ENCODE measurements around the gene TBCA.

The TBCA gene

GRCh38 chr5:77698920-77699319 lies 77.2 kb downstream of the TBCA start:
- no peak overlapping the region for H3K27ac Mint-ChIP-seq

GRCh38 chr5:77697692-77698091 lies 78.4 kb downstream of the TBCA start:
- Mint-ChIP-seq H3K4me3 (no peak overlapping the region), H3K36me3 (ENCODE audit: low read depth) (peaks cover 69% of the 10 kb centered on the region), H3K4me1 (no peaks in the 10 kb centered on the region), H3K9me3 (peaks cover 11% of the 10 kb centered on the region), H3K27ac (no peak overlapping the region), H3K27me3 (ENCODE audit: low read depth) (no peaks in the 10 kb centered on the region)
- TF ChIP-seq, protein P1, sequence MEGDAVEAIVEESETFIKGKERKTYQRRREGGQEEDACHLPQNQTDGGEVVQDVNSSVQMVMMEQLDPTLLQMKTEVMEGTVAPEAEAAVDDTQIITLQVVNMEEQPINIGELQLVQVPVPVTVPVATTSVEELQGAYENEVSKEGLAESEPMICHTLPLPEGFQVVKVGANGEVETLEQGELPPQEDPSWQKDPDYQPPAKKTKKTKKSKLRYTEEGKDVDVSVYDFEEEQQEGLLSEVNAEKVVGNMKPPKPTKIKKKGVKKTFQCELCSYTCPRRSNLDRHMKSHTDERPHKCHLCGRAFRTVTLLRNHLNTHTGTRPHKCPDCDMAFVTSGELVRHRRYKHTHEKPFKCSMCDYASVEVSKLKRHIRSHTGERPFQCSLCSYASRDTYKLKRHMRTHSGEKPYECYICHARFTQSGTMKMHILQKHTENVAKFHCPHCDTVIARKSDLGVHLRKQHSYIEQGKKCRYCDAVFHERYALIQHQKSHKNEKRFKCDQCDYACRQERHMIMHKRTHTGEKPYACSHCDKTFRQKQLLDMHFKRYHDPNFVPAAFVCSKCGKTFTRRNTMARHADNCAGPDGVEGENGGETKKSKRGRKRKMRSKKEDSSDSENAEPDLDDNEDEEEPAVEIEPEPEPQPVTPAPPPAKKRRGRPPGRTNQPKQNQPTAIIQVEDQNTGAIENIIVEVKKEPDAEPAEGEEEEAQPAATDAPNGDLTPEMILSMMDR (IDR thresholded peaks at IDR 0.05; ENCODE audit: unreplicated experiment in 3 of 3) = no peak

More at GRCh38 chr5:77698920-77699319, 77.2 kb downstream of the TBCA start:
- H3K4me1 Mint-ChIP-seq = no peaks in the 10 kb centered on the region
- no peaks in the 10 kb centered on the region for H3K27me3 Mint-ChIP-seq (ENCODE audit: low read depth)
- H3K9me3 Mint-ChIP-seq = peaks cover 11% of the 10 kb centered on the region
- peaks cover 74% of the 10 kb centered on the region for H3K36me3 Mint-ChIP-seq (ENCODE audit: low read depth)
- TF ChIP-seq, protein P1 (IDR thresholded peaks at IDR 0.05; ENCODE audit: unreplicated experiment in 3 of 3) = no peak
- H3K4me3 Mint-ChIP-seq = no peak overlapping the region

DNA sequence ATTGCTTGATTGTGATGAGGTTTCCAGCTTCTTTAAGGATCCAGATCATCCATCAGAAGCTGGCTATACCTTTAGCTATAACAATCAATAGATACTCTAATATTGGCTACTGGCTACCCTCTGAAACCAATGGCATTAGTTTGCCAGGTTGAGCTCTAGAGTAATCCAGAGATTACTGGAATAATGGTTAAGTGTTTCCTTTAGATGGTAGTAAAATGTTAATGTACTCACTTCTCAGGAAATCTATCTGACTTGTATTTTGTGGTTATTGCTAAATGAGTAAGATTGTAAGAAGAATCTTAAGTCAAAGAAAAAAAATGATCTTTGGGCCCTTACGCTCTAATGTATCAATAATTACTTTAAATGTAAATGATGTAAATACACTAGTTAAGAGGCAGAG lies 80.0 kb downstream of the TBCA start:
- Mint-ChIP-seq H3K36me3 (ENCODE audit: low read depth) (peaks cover 64% of the 10 kb centered on the region), H3K4me3 (no peak overlapping the region), H3K27me3 (ENCODE audit: low read depth) (no peaks in the 10 kb centered on the region), H3K27ac (no peak overlapping the region), H3K4me1 (no peaks in the 10 kb centered on the region), H3K9me3 (peaks cover 11% of the 10 kb centered on the region)
- TF ChIP-seq, protein P1 (IDR thresholded peaks at IDR 0.05; ENCODE audit: unreplicated experiment in 3 of 3) = no peak

- Mint-ChIP-seq H3K27me3 (ENCODE audit: low read depth) (no peaks in the 10 kb centered on the region), H3K36me3 (ENCODE audit: low read depth) (peaks cover 62% of the 10 kb centered on the region), H3K4me1 (no peaks in the 10 kb centered on the region)
These were observed 82.2 kb downstream of the TBCA start for GRCh38 chr5:77693913-77694312.

GRCh38 chr5:77683171-77683732 lies 92.9 kb downstream of the TBCA start:
- Mint-ChIP-seq H3K36me3 (ENCODE audit: low read depth) (peaks cover 12% of the 10 kb centered on the region), H3K9me3 (no peaks in the 10 kb centered on the region), H3K4me1 (peaks cover 4% of the 10 kb centered on the region), H3K27ac (no peak overlapping the region), H3K27me3 (ENCODE audit: low read depth) (no peaks in the 10 kb centered on the region), H3K4me3 (no peak overlapping the region)
- TF ChIP-seq, protein P1 (IDR thresholded peaks at IDR 0.05; ENCODE audit: unreplicated experiment in 3 of 3) = no peak

More at GRCh38 chr5:77693913-77694312, 82.2 kb downstream of the TBCA start:
- Mint-ChIP-seq H3K4me3 (no peak overlapping the region), H3K27ac (no peak overlapping the region), H3K9me3 (peaks cover 11% of the 10 kb centered on the region)
- TF ChIP-seq, protein P1 (IDR thresholded peaks at IDR 0.05; ENCODE audit: unreplicated experiment in 3 of 3) = no peak

DNA sequence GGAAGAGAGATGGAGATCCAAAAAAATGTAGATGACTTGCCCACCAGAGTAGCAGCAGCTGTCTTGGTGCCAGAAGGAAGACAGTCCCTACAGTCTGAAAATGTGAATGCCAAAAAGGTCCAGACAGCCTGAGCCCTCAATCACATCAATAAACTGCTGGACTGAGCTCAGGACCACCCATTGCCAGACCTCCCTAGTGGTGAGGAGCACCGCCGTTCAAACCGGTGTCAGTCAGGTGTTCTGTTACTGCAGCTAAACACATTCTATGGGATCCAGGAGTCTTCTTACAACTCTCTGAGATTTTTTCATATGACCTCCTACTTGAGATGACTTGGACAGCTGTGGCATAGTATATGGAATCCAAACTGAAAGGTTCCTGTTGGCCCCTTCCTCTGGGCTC lies 105.6 kb downstream of the TBCA start:
- Mint-ChIP-seq H3K36me3 (ENCODE audit: low read depth) (no peaks in the 10 kb centered on the region), H3K27ac (no peak overlapping the region), H3K9me3 (peaks cover 6% of the 10 kb centered on the region), H3K27me3 (ENCODE audit: low read depth) (peaks cover 7% of the 10 kb centered on the region), H3K4me1 (no peaks in the 10 kb centered on the region), H3K4me3 (no peak overlapping the region)
- TF ChIP-seq, protein P1 (IDR thresholded peaks at IDR 0.05; ENCODE audit: unreplicated experiment in 3 of 3) = no peak

All from nephron (organoid).